Stomach (tissue), 9 donors: ENCODE measurements around the gene UBE3D. TPM values are rescaled to one million over a fixed set of nuclear protein-coding genes. Genes with fewer than 3 reads are reported as not detected.

Experiments used
- DNase-seq, 2 donors: peaks; one replicate each; pipeline versions ENCODE4 v3.0.0 to v3.0.0-alpha.2; 2013 to 2019
- H3K27ac ChIP-seq, 5 donors: fragments of 200-600 bp in 4 of 5; sonication (generic) in 4 of 5; one replicate each; pipeline ENCODE4 v1.5.1; 2013 to 2019; ENCODE audit warnings: mild to moderate bottlenecking in 1 of 5, moderate library complexity in 1 of 5
- H3K27me3 ChIP-seq, 3 donors: fragments of 200-600 bp; sonication (generic); one replicate each; pipeline ENCODE4 v1.5.1; 2017 to 2019; ENCODE audit warnings: mixed run types in 1 of 3
- H3K36me3 ChIP-seq, 4 donors: fragments of 200-600 bp; sonication (generic); 1 replicate in 3 of 4; 2 replicates in 1 of 4; pipeline ENCODE4 v1.5.1; 2016 to 2019
- H3K4me1 ChIP-seq, 4 donors: fragments of 200-600 bp; sonication (generic); one replicate each; pipeline ENCODE4 v1.5.1; 2016 to 2019
- H3K4me3 ChIP-seq, 4 donors: fragments of 200-600 bp; sonication (generic) in 3 of 4; one replicate each; pipeline ENCODE4 v1.5.1; 2016 to 2019; ENCODE audit warnings: mild to moderate bottlenecking in 1 of 4
- H3K9me3 ChIP-seq, 4 donors: fragments of 200-600 bp; sonication (generic); one replicate each; pipeline ENCODE4 v1.5.1; 2016 to 2019
- EP300 ChIP-seq: sonication (generic); formaldehyde crosslinking; IDR thresholded peaks from one replicate; pipeline ENCODE4 v1.6.1; 2017; ENCODE audit warnings: antibody characterized with exemption
- POLR2A ChIP-seq, 4 donors: fragments of 450-650 bp; IDR thresholded peaks; one replicate each; pipeline ENCODE4 v1.6.1; 2016; ENCODE audit warnings: antibody characterized with exemption in 4 of 4, control low read depth in 2 of 4, mild to moderate bottlenecking in 1 of 4, moderate library complexity in 1 of 4
- POLR2AphosphoS5 ChIP-seq, 3 donors: sonication (generic); formaldehyde crosslinking; IDR thresholded peaks; one replicate each; pipeline ENCODE4 v1.6.1; 2016; ENCODE audit warnings: antibody characterized with exemption in 3 of 3
- WGBS, 5 donors: extraction: QIAGEN DNeasy Blood & Tissue Kit in 3 of 5; methylation state at CpG; one replicate each; pipeline versions ENCODE4 v1.1.5 to v1.1.7; 2013 to 2018; 5-methylcytosine and 5-hydroxymethylcytosine counted together
- intact Hi-C: fragments of 100-400 bp; cut with DNase I; formaldehyde crosslinking; loops from one replicate; pipeline ENCODE4 v1.15.1; 2023; ENCODE audit warnings: low total_unique reads
- polyA plus RNA-seq, 3 donors: library from polyadenylated mRNA; stranded (reverse); fragments of 200-250 nt; gene quantifications; one replicate each; pipeline ENCODE4 v1.2.3, GENCODE V29; 2013
- total RNA-seq, 5 donors: library from RNA; depleted of rRNA; stranded (reverse); fragments of >200 nt; gene quantifications; one replicate each; pipeline versions ENCODE4 v1.1.0 to v1.2.3, GENCODE V29; 2014 to 2016
- TF ChIP-seq, protein P1 (sequence below), 7 experiments: fragments of 450-650 bp in 4 of 7; fragments of 200-600 bp in 3 of 7; sonication (generic) in 3 of 7; IDR thresholded peaks; one replicate each; pipeline ENCODE4 v1.5.1; 2016 to 2019; ENCODE audit warnings: antibody characterized with exemption in 7 of 7, control low read depth in 2 of 7, mild to moderate bottlenecking in 1 of 7
- donor health status: healthy with polysubstance abuse.
- donor health status: Bipolar disorder and iron deficiency.
- donor health status: healthy.

Gene UBE3D
- total and polyA plus RNA-seq, 8 donors: 1.5 to 33.3 (median 11.8) TPM

DNA sequence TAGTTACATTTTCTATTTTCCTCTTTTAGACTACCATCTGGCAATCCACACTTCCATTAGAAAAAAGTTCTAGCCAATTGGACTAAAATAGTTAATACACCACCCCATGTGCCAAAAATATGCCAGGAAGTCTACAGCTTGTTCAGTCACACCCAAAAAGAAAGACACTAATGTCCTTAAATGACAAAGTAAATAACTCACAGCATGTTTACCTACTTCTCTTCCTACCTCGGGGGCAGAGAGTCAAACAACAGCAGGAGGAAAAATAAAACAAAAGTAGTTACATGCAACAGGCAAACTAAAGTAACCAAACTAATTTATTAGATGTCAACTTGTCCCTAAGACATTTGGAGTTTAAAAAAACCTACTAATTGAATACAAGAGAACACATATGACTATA, 57.0 kb downstream of the UBE3D start:
- Histone ChIP-seq H3K27ac (no peak overlapping the region), H3K9me3 (no peaks in the 10 kb centered on the region), H3K4me3 (no peak overlapping the region), H3K36me3 (peaks cover 0 to 15% (median 4%) of the 10 kb centered on the region in 4 donors), H3K4me1 (peaks cover 0 to 15% (median 3%) of the 10 kb centered on the region in 4 donors), H3K27me3 (no peaks in the 10 kb centered on the region)
- DNase-seq: no peak
- TF ChIP-seq EP300 (no peak), POLR2A (IDR thresholded peaks at IDR 0.05) (no peak), POLR2AphosphoS5 (IDR thresholded peaks at IDR 0.05) (no peak)
- TF ChIP-seq, protein P1, sequence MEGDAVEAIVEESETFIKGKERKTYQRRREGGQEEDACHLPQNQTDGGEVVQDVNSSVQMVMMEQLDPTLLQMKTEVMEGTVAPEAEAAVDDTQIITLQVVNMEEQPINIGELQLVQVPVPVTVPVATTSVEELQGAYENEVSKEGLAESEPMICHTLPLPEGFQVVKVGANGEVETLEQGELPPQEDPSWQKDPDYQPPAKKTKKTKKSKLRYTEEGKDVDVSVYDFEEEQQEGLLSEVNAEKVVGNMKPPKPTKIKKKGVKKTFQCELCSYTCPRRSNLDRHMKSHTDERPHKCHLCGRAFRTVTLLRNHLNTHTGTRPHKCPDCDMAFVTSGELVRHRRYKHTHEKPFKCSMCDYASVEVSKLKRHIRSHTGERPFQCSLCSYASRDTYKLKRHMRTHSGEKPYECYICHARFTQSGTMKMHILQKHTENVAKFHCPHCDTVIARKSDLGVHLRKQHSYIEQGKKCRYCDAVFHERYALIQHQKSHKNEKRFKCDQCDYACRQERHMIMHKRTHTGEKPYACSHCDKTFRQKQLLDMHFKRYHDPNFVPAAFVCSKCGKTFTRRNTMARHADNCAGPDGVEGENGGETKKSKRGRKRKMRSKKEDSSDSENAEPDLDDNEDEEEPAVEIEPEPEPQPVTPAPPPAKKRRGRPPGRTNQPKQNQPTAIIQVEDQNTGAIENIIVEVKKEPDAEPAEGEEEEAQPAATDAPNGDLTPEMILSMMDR (IDR thresholded peaks at IDR 0.05): no peak
- intact Hi-C loops: no loop called here
- WGBS, 5 donors: 2 to 18% (median 13%) methylated on average over 1 of the region's 1 CpG

DNA sequence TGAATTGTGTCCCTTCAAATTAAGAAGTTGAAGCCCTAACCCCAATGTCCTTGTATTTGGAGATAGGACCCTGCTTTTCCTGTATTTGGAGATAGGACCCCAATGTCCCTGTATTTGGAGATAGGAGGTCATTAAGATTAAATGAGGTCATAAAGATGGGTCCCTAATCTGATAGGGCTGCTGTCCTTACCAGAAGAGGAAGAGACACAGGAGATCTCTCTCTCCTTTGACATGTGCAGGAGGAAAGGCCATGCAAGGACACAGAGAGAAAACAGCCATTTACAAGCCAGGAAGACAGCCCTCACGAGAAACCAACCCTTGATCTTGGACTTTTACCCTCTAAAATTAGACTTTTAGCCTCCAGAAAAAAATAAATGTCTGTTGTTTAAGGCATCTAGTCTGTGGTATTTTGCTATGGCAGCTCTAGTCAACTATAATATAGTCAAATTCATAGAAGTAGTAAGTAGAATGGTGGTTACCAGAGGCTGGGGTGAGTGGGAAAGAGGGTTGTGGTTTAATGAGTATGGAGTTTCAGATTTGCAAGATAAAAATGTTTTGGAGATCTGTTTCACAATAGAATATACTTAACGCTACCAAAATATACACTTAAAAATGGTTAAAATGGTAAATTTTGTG, 59.3 kb downstream of the UBE3D start:
- H3K27ac ChIP-seq: no peak overlapping the region
- no peak for DNase-seq
- H3K27me3 ChIP-seq: no peaks in the 10 kb centered on the region
- intact Hi-C loops: no loop called here
- TF ChIP-seq EP300 (no peak), POLR2A (IDR thresholded peaks at IDR 0.05) (no peak), POLR2AphosphoS5 (IDR thresholded peaks at IDR 0.05) (no peak)
- TF ChIP-seq, protein P1 (IDR thresholded peaks at IDR 0.05): no peak
- no peaks in the 10 kb centered on the region for H3K36me3 ChIP-seq
- peaks cover 0 to 12% (median under 1%) of the 10 kb centered on the region in 4 donors for H3K4me1 ChIP-seq
- no peak overlapping the region for H3K4me3 ChIP-seq
- 86 to 91% (median 87%) methylated on average over 2 of the region's 2 CpGs for WGBS, 5 donors
- H3K9me3 ChIP-seq: no peaks in the 10 kb centered on the region

- no peaks in the 10 kb centered on the region for H3K9me3 ChIP-seq
- no peak overlapping the region for H3K27ac ChIP-seq
- TF ChIP-seq POLR2AphosphoS5 (IDR thresholded peaks at IDR 0.05) (no peak), EP300 (no peak), POLR2A (IDR thresholded peaks at IDR 0.05) (no peak)
- TF ChIP-seq, protein P1 (IDR thresholded peaks at IDR 0.05): no peak
- H3K36me3 ChIP-seq: peaks cover 0 to 3% (median 0%) of the 10 kb centered on the region in 4 donors
- no peak overlapping the region for H3K4me3 ChIP-seq
- H3K27me3 ChIP-seq: no peaks in the 10 kb centered on the region
- no peaks in the 10 kb centered on the region for H3K4me1 ChIP-seq
- no peak for DNase-seq
- intact Hi-C loops: no loop called here
Measured at GRCh38 chr6:82996156-82996555, 69.5 kb downstream of the UBE3D start.

- Histone ChIP-seq H3K27me3 (no peaks in the 10 kb centered on the region), H3K9me3 (no peaks in the 10 kb centered on the region), H3K4me3 (no peak overlapping the region), H3K27ac (no peak overlapping the region), H3K36me3 (peaks cover 0 to 3% (median 0%) of the 10 kb centered on the region in 4 donors), H3K4me1 (no peaks in the 10 kb centered on the region)
- no peak for DNase-seq
- 65 to 82% (median 70%) methylated on average over 3 of the region's 3 CpGs for WGBS, 5 donors
- intact Hi-C loops: no loop called here
- no peak for TF ChIP-seq POLR2AphosphoS5 (IDR thresholded peaks at IDR 0.05)
Measured at GRCh38 chr6:82995066-82995465, 70.6 kb downstream of the UBE3D start.

DNA sequence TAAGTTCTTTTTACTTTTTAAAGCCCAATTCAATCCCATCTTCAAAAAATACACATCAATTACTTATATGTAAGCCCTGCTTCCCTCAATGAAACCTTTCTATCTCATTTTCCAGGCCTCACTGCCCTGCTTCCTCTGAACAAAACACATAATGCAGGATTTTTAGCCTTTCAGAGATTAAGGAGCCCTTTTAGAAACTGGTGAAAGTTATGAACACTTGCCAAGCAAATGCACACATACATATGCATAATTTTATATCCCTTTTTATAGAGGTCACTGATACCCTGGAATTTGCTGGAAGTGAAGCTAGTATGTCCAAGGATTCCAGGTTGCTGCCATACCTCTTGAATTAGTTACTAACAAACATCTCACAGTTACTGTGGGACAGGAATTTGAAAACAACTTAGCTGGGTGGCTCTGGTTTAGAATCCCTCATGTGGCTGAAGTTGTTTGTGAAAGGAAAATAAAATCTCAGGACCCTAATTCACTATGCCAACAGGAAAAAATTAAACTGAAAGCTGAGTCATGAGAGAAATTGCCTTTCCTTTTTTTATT, 75.8 kb downstream of the UBE3D start:
- peaks cover 0 to 3% (median 0%) of the 10 kb centered on the region in 4 donors for H3K36me3 ChIP-seq
- TF ChIP-seq POLR2A (IDR thresholded peaks at IDR 0.05): no peak
- no peak for TF ChIP-seq POLR2AphosphoS5 (IDR thresholded peaks at IDR 0.05)
- TF ChIP-seq, protein P1 (IDR thresholded peaks at IDR 0.05): no peak
- TF ChIP-seq EP300: no peak
- H3K27ac ChIP-seq: no peak overlapping the region
- intact Hi-C loops: no loop called here
- H3K4me3 ChIP-seq: no peak overlapping the region
- no peaks in the 10 kb centered on the region for H3K4me1 ChIP-seq
- no peak for DNase-seq
- no peaks in the 10 kb centered on the region for H3K9me3 ChIP-seq
- no peaks in the 10 kb centered on the region for H3K27me3 ChIP-seq
